NCI-H187 treated with DMSO at 0.1 percent for 48 hours (cell line): ENCODE results near the gene REXO5.
"Not testable (repeated sequence)": the region's sequence is repeated elsewhere in the genome, so short reads cannot be mapped to it uniquely, and the experiment has no call there.

Experiments used
- DNase-seq: peaks from one replicate; lab custom pipeline; 2025; lab: John Stamatoyannopoulos, UW

REXO5 gene

GRCh38 chr16:20801278-20801677, 5.0 kb upstream of the REXO5 start:
- no peak for DNase-seq

- no peak for DNase-seq
These were observed 3.2 kb upstream of the REXO5 start for GRCh38 chr16:20803192-20803560.

GRCh38 chr16:20803561-20804214, 2.6 kb upstream of the REXO5 start:
- DNase-seq, result no peak

- not testable (repeated sequence) for DNase-seq
These were observed 601 bp upstream of the REXO5 start for GRCh38 chr16:20805684-20806167.

- no peak for DNase-seq
These were observed 1.5 kb downstream of the REXO5 start for GRCh38 chr16:20807862-20808261.

GRCh38 chr16:20811889-20812439, 5.6 kb downstream of the REXO5 start:
- DNase-seq, result no peak

- DNase-seq, result no peak
These were observed 6.2 kb downstream of the REXO5 start for GRCh38 chr16:20812510-20812909.

GRCh38 chr16:20814784-20815183, 8.5 kb downstream of the REXO5 start:
- no peak for DNase-seq

GRCh38 chr16:20818929-20819585, 12.7 kb downstream of the REXO5 start:
- no peak for DNase-seq

GRCh38 chr16:20821682-20822081, 15.4 kb downstream of the REXO5 start:
- no peak for DNase-seq

GRCh38 chr16:20822521-20823325, 16.4 kb downstream of the REXO5 start:
- no peak for DNase-seq

- DNase-seq, result no peak
These were observed 19.8 kb downstream of the REXO5 start for GRCh38 chr16:20826039-20826566.

GRCh38 chr16:20829536-20829935, 23.2 kb downstream of the REXO5 start:
- DNase-seq, result no peak

- DNase-seq, result no peak
These were observed 24.0 kb downstream of the REXO5 start for GRCh38 chr16:20830372-20830771.

- no peak for DNase-seq
These were observed 26.8 kb downstream of the REXO5 start for GRCh38 chr16:20833086-20833485.

- DNase-seq, result no peak
These were observed 31.9 kb downstream of the REXO5 start for GRCh38 chr16:20838240-20838639.

GRCh38 chr16:20839504-20839903, 33.2 kb downstream of the REXO5 start:
- DNase-seq, result no peak

- DNase-seq, result no peak
These were observed 37.7 kb downstream of the REXO5 start for GRCh38 chr16:20844054-20844453.

- DNase-seq, result no peak
These were observed 38.3 kb downstream of the REXO5 start for GRCh38 chr16:20844588-20844987.

GRCh38 chr16:20846030-20846429, 39.7 kb downstream of the REXO5 start:
- DNase-seq, result no peak

GRCh38 chr16:20846551-20846950, 40.2 kb downstream of the REXO5 start:
- no peak for DNase-seq

- no peak for DNase-seq
These were observed 41.2 kb downstream of the REXO5 start for GRCh38 chr16:20847550-20847949.
